ENCODE results near the gene GAS6.
"Not testable (repeated sequence)": the region's sequence is repeated elsewhere in the genome, so short reads cannot be mapped to it uniquely, and the experiment has no call there.

The GAS6 gene

GRCh38 chr13:113863524-113864272 is at the start of gene GAS6:
TSS of gene GAS6 (minus strand) at chr13:113864076. CDS start at chr13:113863920, 156 bp downstream.
- DNase-seq (ENCODE audit: low read depth in 3 of 3), result no peak

GRCh38 chr13:113913408-113913807 is 49.5 kb upstream of the GAS6 start:
- DNase-seq (ENCODE audit: low read depth in 3 of 3), result not testable (repeated sequence)

GRCh38 chr13:113912596-113912995 is 48.7 kb upstream of the GAS6 start:
- no peak for DNase-seq (ENCODE audit: low read depth in 3 of 3)

- DNase-seq (ENCODE audit: low read depth in 3 of 3), result no peak
Observed at GRCh38 chr13:113907635-113908617, 44.0 kb upstream of the GAS6 start.

GRCh38 chr13:113906571-113906970 is 42.7 kb upstream of the GAS6 start:
- no peak for DNase-seq (ENCODE audit: low read depth in 3 of 3)

- DNase-seq (ENCODE audit: low read depth in 3 of 3), result no peak
Observed at GRCh38 chr13:113905942-113906341, 42.1 kb upstream of the GAS6 start.

- DNase-seq (ENCODE audit: low read depth in 3 of 3), result no peak
Observed at GRCh38 chr13:113905018-113905417, 41.1 kb upstream of the GAS6 start.

GRCh38 chr13:113904411-113904810 is 40.5 kb upstream of the GAS6 start:
- no peak for DNase-seq (ENCODE audit: low read depth in 3 of 3)

GRCh38 chr13:113903912-113904311 is 40.0 kb upstream of the GAS6 start:
- DNase-seq (ENCODE audit: low read depth in 3 of 3), result no peak

- no peak for DNase-seq (ENCODE audit: low read depth in 3 of 3)
Observed at GRCh38 chr13:113902986-113903775, 39.3 kb upstream of the GAS6 start.

- DNase-seq (ENCODE audit: low read depth in 3 of 3), result no peak
Observed at GRCh38 chr13:113902481-113902880, 38.6 kb upstream of the GAS6 start.

- DNase-seq (ENCODE audit: low read depth in 3 of 3), result no peak
Observed at GRCh38 chr13:113901642-113902041, 37.8 kb upstream of the GAS6 start.

GRCh38 chr13:113901231-113901630 is 37.4 kb upstream of the GAS6 start:
- no peak for DNase-seq (ENCODE audit: low read depth in 3 of 3)

- no peak for DNase-seq (ENCODE audit: low read depth in 3 of 3)
Observed at GRCh38 chr13:113900646-113901045, 36.8 kb upstream of the GAS6 start.

GRCh38 chr13:113898391-113898790 is 34.5 kb upstream of the GAS6 start:
- no peak for DNase-seq (ENCODE audit: low read depth in 3 of 3)

- DNase-seq (ENCODE audit: low read depth in 3 of 3), result no peak
Observed at GRCh38 chr13:113897966-113898365, 34.1 kb upstream of the GAS6 start.

GRCh38 chr13:113897161-113897560 is 33.3 kb upstream of the GAS6 start:
- no peak for DNase-seq (ENCODE audit: low read depth in 3 of 3)

GRCh38 chr13:113895436-113895835 is 31.6 kb upstream of the GAS6 start:
- no peak for DNase-seq (ENCODE audit: low read depth in 3 of 3)

GRCh38 chr13:113890774-113891480 is 27.1 kb upstream of the GAS6 start:
- no peak for DNase-seq (ENCODE audit: low read depth in 3 of 3)

- no peak for DNase-seq (ENCODE audit: low read depth in 3 of 3)
Observed at GRCh38 chr13:113889467-113889866, 25.6 kb upstream of the GAS6 start.

GRCh38 chr13:113888701-113889330 is 24.9 kb upstream of the GAS6 start:
- DNase-seq (ENCODE audit: low read depth in 3 of 3), result no peak
